Ascending aorta (tissue), 2 donors: ENCODE results near the gene CCDC38. TPM values are rescaled to one million over a fixed set of nuclear protein-coding genes. Genes with fewer than 3 reads are reported as not detected.

Experiments
- DNase-seq, 2 donors: peaks; one replicate each; pipeline ENCODE4 v3.0.0-alpha.2; 2019; ENCODE audit warnings: low spot score in 2 of 2
- H3K27ac ChIP-seq, 2 donors: fragments of 200-600 bp; sonication (generic); one replicate each; pipeline ENCODE4 v1.5.1; 2016 to 2017; ENCODE audit warnings: mild to moderate bottlenecking in 1 of 2
- H3K27me3 ChIP-seq: fragments of 200-600 bp; sonication (generic); one replicate; pipeline ENCODE4 v1.5.1; 2017
- H3K36me3 ChIP-seq, 2 donors: fragments of 200-600 bp; sonication (generic); one replicate each; pipeline ENCODE4 v1.5.1; 2016
- H3K4me1 ChIP-seq, 2 donors: fragments of 200-600 bp; sonication (generic); one replicate each; pipeline ENCODE4 v1.5.1; 2016 to 2017; ENCODE audit warnings: mild to moderate bottlenecking in 1 of 2
- H3K4me3 ChIP-seq, 2 donors: fragments of 200-600 bp; sonication (generic); one replicate each; pipeline ENCODE4 v1.5.1; 2016 to 2017; ENCODE audit warnings: mild to moderate bottlenecking in 1 of 2
- H3K9me3 ChIP-seq, 2 donors: fragments of 200-600 bp; sonication (generic); one replicate each; pipeline ENCODE4 v1.5.1; 2016
- CTCF ChIP-seq, 3 experiments: fragments of 200-600 bp in 2 of 3; fragments of 450-650 bp in 1 of 3; sonication (generic) in 2 of 3; IDR thresholded peaks; one replicate each; pipeline ENCODE4 v1.5.1; 2016 to 2019; ENCODE audit warnings: antibody characterized with exemption in 3 of 3, mild to moderate bottlenecking in 1 of 3, moderate library complexity in 1 of 3
- intact Hi-C: fragments of 100-400 bp; cut with DNase I; formaldehyde crosslinking; loops from one replicate; pipeline ENCODE4 v1.15.1; 2023
- total RNA-seq: library from RNA; depleted of rRNA; stranded (reverse); fragments of >200 nt; gene quantifications from one replicate; pipeline ENCODE4 v1.1.0, GENCODE V29; 2016

The CCDC38 gene
- total RNA-seq = not detected

- TF ChIP-seq CTCF (IDR thresholded peaks at IDR 0.05) = no peak
Measured at GRCh38 chr12:95942524-95943329, at the start of gene CCDC38. CCDC38 (minus strand) TSS chr12:95942614; CDS start chr12:95936509, 6,105 bp downstream.

GRCh38 chr12:95990136-95990535 lies 47.7 kb upstream of the CCDC38 start:
- intact Hi-C loops = no loop called here

More at GRCh38 chr12:95942524-95943329, at the start of gene CCDC38:
- H3K27me3 ChIP-seq = no peaks in the 10 kb centered on the region
- peak within 1 kb of the TSS; percentile 38 to 64 for H3K27ac ChIP-seq
- peaks cover 0 to 4% of the 10 kb centered on the region in 2 donors for H3K4me1 ChIP-seq
- H3K36me3 ChIP-seq = no peaks in the 10 kb centered on the region
- peak within 1 kb of the TSS; percentile 83 to 92 for H3K4me3 ChIP-seq
- DNase-seq = peak; percentile 33 to 85
- intact Hi-C loops = no loop called here
- H3K9me3 ChIP-seq = no peaks in the 10 kb centered on the region

GRCh38 chr12:95989504-95990123 lies 47.2 kb upstream of the CCDC38 start:
- TF ChIP-seq CTCF (IDR thresholded peaks at IDR 0.05) = no peak
- Histone ChIP-seq H3K4me3 (no peak overlapping the region), H3K9me3 (no peaks in the 10 kb centered on the region), H3K27me3 (no peaks in the 10 kb centered on the region), H3K36me3 (no peaks in the 10 kb centered on the region), H3K27ac (no peak overlapping the region), H3K4me1 (no peaks in the 10 kb centered on the region)
- DNase-seq = no peak
- intact Hi-C loops = no loop called here

More at GRCh38 chr12:95990136-95990535, 47.7 kb upstream of the CCDC38 start:
- no peak for DNase-seq
- no peak for TF ChIP-seq CTCF (IDR thresholded peaks at IDR 0.05)
- no peaks in the 10 kb centered on the region for H3K4me1 ChIP-seq
- no peaks in the 10 kb centered on the region for H3K9me3 ChIP-seq
- no peaks in the 10 kb centered on the region for H3K36me3 ChIP-seq
- no peaks in the 10 kb centered on the region for H3K27me3 ChIP-seq
- H3K27ac ChIP-seq = no peak overlapping the region
- H3K4me3 ChIP-seq = no peak overlapping the region

GRCh38 chr12:95988506-95989275 lies 46.3 kb upstream of the CCDC38 start:
- H3K9me3 ChIP-seq = no peaks in the 10 kb centered on the region
- no peak overlapping the region for H3K27ac ChIP-seq
- intact Hi-C loops = no loop called here
- H3K4me1 ChIP-seq = no peaks in the 10 kb centered on the region
- H3K27me3 ChIP-seq = no peaks in the 10 kb centered on the region
- DNase-seq = no peak
- no peak for TF ChIP-seq CTCF (IDR thresholded peaks at IDR 0.05)
- H3K36me3 ChIP-seq = no peaks in the 10 kb centered on the region
- H3K4me3 ChIP-seq = no peak overlapping the region

- no peak overlapping the region for H3K4me3 ChIP-seq
- TF ChIP-seq CTCF (IDR thresholded peaks at IDR 0.05) = no peak
- no peaks in the 10 kb centered on the region for H3K36me3 ChIP-seq
- H3K4me1 ChIP-seq = no peaks in the 10 kb centered on the region
- intact Hi-C loops = no loop called here
- no peaks in the 10 kb centered on the region for H3K9me3 ChIP-seq
- no peaks in the 10 kb centered on the region for H3K27me3 ChIP-seq
- H3K27ac ChIP-seq = no peak overlapping the region
- no peak for DNase-seq
Measured at GRCh38 chr12:95986635-95987570, 44.5 kb upstream of the CCDC38 start.
